ENCODE measurements around the gene RIMBP2.

- TF ChIP-seq CTCF (IDR thresholded peaks at IDR 0.05; ENCODE audit: low read length) (no peak), EZH2 (IDR thresholded peaks at IDR 0.05; ENCODE audit: borderline replicate concordance, low read length) (no peak)
Measured at GRCh38 chr12:130447655-130447965, 268.5 kb downstream of the RIMBP2 start.
